Neural cell (in vitro differentiated cells): ENCODE results near the gene RPL38.
A peak's percentile ranks its signal among the peaks of the same experiment; 100 is the strongest.

Experiments used
- EP300 ChIP-seq: fragments of 450-650 bp; conservative IDR thresholded peaks from 2 replicates; pipeline ENCODE4 v1.6.1; 2014; ENCODE audit warnings: antibody characterized with exemption, mild to moderate bottlenecking, moderate library complexity; ENCODE audit not compliant: poor library complexity, severe bottlenecking
- EZH2 ChIP-seq: fragments of 200-600, 300-800 bp; shearing (Covaris generic), sonication (generic); IDR thresholded peaks from 2 replicates; pipeline ENCODE4 v1.6.1; 2014; ENCODE audit warnings: antibody characterized with exemption, low read length, borderline replicate concordance, mild to moderate bottlenecking; ENCODE audit not compliant: insufficient read depth, poor library complexity, severe bottlenecking
- POLR2AphosphoS5 ChIP-seq: IDR thresholded peaks from 2 replicates; pipeline ENCODE4 v1.6.1; 2012
- RAD21 ChIP-seq: fragments of 450-650 bp; conservative IDR thresholded peaks from 2 replicates; pipeline ENCODE4 v1.6.1; 2014; ENCODE audit warnings: antibody characterized with exemption, mild to moderate bottlenecking, moderate library complexity
- TF ChIP-seq, protein P1 (sequence below): fragments of 450-650 bp; IDR thresholded peaks from 2 replicates; pipeline ENCODE4 v1.5.1; 2014; ENCODE audit warnings: antibody characterized with exemption, mild to moderate bottlenecking, moderate library complexity; ENCODE audit not compliant: poor library complexity, severe bottlenecking
- TF ChIP-seq, protein P2 (sequence below): IDR thresholded peaks from 2 replicates; pipeline ENCODE4 v1.6.1; 2012; ENCODE audit warnings: borderline replicate concordance

DNA sequence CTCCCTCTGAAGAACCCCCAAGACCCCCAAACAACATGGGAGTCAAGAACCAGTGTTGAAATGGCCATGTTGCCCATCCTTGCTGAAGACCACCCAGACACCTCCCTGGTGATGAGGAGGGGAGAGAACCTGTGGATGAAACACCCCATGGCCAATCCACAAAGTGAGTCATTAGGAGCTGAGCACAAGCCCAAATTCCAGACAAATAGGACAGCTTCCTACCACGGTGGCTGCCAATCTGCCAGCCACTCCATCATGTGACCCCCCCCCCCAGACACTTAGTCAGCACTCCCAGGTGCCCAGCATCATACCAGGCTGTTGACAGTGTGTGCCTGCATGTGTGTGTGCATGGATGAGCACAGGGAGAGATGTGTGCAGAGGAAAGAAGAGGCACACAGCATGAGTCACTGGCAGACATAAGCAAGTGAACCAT is 26.4 kb upstream of the RPL38 start:
- TF ChIP-seq RAD21: no peak
- TF ChIP-seq, protein P1, sequence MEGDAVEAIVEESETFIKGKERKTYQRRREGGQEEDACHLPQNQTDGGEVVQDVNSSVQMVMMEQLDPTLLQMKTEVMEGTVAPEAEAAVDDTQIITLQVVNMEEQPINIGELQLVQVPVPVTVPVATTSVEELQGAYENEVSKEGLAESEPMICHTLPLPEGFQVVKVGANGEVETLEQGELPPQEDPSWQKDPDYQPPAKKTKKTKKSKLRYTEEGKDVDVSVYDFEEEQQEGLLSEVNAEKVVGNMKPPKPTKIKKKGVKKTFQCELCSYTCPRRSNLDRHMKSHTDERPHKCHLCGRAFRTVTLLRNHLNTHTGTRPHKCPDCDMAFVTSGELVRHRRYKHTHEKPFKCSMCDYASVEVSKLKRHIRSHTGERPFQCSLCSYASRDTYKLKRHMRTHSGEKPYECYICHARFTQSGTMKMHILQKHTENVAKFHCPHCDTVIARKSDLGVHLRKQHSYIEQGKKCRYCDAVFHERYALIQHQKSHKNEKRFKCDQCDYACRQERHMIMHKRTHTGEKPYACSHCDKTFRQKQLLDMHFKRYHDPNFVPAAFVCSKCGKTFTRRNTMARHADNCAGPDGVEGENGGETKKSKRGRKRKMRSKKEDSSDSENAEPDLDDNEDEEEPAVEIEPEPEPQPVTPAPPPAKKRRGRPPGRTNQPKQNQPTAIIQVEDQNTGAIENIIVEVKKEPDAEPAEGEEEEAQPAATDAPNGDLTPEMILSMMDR: peak; percentile 49
- TF ChIP-seq POLR2AphosphoS5: no peak
- TF ChIP-seq, protein P2, sequence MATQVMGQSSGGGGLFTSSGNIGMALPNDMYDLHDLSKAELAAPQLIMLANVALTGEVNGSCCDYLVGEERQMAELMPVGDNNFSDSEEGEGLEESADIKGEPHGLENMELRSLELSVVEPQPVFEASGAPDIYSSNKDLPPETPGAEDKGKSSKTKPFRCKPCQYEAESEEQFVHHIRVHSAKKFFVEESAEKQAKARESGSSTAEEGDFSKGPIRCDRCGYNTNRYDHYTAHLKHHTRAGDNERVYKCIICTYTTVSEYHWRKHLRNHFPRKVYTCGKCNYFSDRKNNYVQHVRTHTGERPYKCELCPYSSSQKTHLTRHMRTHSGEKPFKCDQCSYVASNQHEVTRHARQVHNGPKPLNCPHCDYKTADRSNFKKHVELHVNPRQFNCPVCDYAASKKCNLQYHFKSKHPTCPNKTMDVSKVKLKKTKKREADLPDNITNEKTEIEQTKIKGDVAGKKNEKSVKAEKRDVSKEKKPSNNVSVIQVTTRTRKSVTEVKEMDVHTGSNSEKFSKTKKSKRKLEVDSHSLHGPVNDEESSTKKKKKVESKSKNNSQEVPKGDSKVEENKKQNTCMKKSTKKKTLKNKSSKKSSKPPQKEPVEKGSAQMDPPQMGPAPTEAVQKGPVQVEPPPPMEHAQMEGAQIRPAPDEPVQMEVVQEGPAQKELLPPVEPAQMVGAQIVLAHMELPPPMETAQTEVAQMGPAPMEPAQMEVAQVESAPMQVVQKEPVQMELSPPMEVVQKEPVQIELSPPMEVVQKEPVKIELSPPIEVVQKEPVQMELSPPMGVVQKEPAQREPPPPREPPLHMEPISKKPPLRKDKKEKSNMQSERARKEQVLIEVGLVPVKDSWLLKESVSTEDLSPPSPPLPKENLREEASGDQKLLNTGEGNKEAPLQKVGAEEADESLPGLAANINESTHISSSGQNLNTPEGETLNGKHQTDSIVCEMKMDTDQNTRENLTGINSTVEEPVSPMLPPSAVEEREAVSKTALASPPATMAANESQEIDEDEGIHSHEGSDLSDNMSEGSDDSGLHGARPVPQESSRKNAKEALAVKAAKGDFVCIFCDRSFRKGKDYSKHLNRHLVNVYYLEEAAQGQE: no peak
- TF ChIP-seq EP300: no peak
- no peak for TF ChIP-seq EZH2
